ENCODE data around the gene RSPH3. TPM values are rescaled to one million over a fixed set of nuclear protein-coding genes. Genes with fewer than 3 reads are reported as not detected.
"Not testable (repeated sequence)": the region's sequence is repeated elsewhere in the genome, so short reads cannot be mapped to it uniquely, and the experiment has no call there.

The RSPH3 gene
- total RNA-seq, 1 donor from 2014 or later, result 9.7 TPM

- H3K27ac Mint-ChIP-seq, result no peak overlapping the region
- no peaks in the 10 kb centered on the region for H3K36me3 Mint-ChIP-seq
- peaks cover 7% of the 10 kb centered on the region for H3K4me1 Mint-ChIP-seq (ENCODE audit: unreplicated experiment)
- H3K27me3 Mint-ChIP-seq, result no peaks in the 10 kb centered on the region
- DNase-seq (ENCODE audit: extremely low spot score, unreplicated experiment), result no peak
- H3K9me3 Mint-ChIP-seq, result no peaks in the 10 kb centered on the region
- TF ChIP-seq CTCF (conservative IDR thresholded peaks at IDR 0.05), result no peak
- H3K4me3 Mint-ChIP-seq, result no peak overlapping the region
These were observed 33.4 kb upstream of the RSPH3 start for GRCh38 chr6:159033160-159034049.

GRCh38 chr6:159031846-159032245, 31.8 kb upstream of the RSPH3 start:
- TF ChIP-seq CTCF (conservative IDR thresholded peaks at IDR 0.05), result no peak
- no peak overlapping the region for H3K4me3 Mint-ChIP-seq
- H3K4me1 Mint-ChIP-seq (ENCODE audit: unreplicated experiment), result no peaks in the 10 kb centered on the region
- no peaks in the 10 kb centered on the region for H3K36me3 Mint-ChIP-seq
- no peaks in the 10 kb centered on the region for H3K27me3 Mint-ChIP-seq
- no peak for DNase-seq (ENCODE audit: extremely low spot score, unreplicated experiment)
- no peak overlapping the region for H3K27ac Mint-ChIP-seq
- H3K9me3 Mint-ChIP-seq, result no peaks in the 10 kb centered on the region

GRCh38 chr6:159030168-159030567, 30.2 kb upstream of the RSPH3 start:
- no peaks in the 10 kb centered on the region for H3K36me3 Mint-ChIP-seq
- DNase-seq (ENCODE audit: extremely low spot score, unreplicated experiment), result no peak
- no peak for TF ChIP-seq CTCF (conservative IDR thresholded peaks at IDR 0.05)
- H3K9me3 Mint-ChIP-seq, result peaks cover 5% of the 10 kb centered on the region
- H3K27me3 Mint-ChIP-seq, result no peaks in the 10 kb centered on the region
- H3K4me3 Mint-ChIP-seq, result no peak overlapping the region
- H3K4me1 Mint-ChIP-seq (ENCODE audit: unreplicated experiment), result no peaks in the 10 kb centered on the region
- H3K27ac Mint-ChIP-seq, result no peak overlapping the region

GRCh38 chr6:159025224-159025623, 25.2 kb upstream of the RSPH3 start:
- not testable (repeated sequence) for H3K9me3 Mint-ChIP-seq; H3K27ac Mint-ChIP-seq; H3K27me3 Mint-ChIP-seq; H3K4me3 Mint-ChIP-seq; DNase-seq (ENCODE audit: extremely low spot score, unreplicated experiment); H3K4me1 Mint-ChIP-seq (ENCODE audit: unreplicated experiment); H3K36me3 Mint-ChIP-seq

- DNase-seq (ENCODE audit: extremely low spot score, unreplicated experiment), result no peak
- H3K4me3 Mint-ChIP-seq, result no peak overlapping the region
- no peaks in the 10 kb centered on the region for H3K4me1 Mint-ChIP-seq (ENCODE audit: unreplicated experiment)
- no peaks in the 10 kb centered on the region for H3K36me3 Mint-ChIP-seq
- no peak overlapping the region for H3K27ac Mint-ChIP-seq
- no peaks in the 10 kb centered on the region for H3K27me3 Mint-ChIP-seq
- H3K9me3 Mint-ChIP-seq, result peaks cover 6% of the 10 kb centered on the region
- TF ChIP-seq CTCF (conservative IDR thresholded peaks at IDR 0.05), result no peak
These were observed 23.9 kb upstream of the RSPH3 start for GRCh38 chr6:159023893-159024292.

GRCh38 chr6:159020011-159020410, 20.0 kb upstream of the RSPH3 start:
- TF ChIP-seq CTCF (conservative IDR thresholded peaks at IDR 0.05), result no peak
- Mint-ChIP-seq H3K9me3 (no peaks in the 10 kb centered on the region), H3K27me3 (no peaks in the 10 kb centered on the region), H3K27ac (no peak overlapping the region), H3K4me1 (ENCODE audit: unreplicated experiment) (no peaks in the 10 kb centered on the region), H3K4me3 (no peak overlapping the region), H3K36me3 (no peaks in the 10 kb centered on the region)
- no peak for DNase-seq (ENCODE audit: extremely low spot score, unreplicated experiment)
